ENCODE data around the gene FAM163A.

The FAM163A gene

GRCh38 chr1:179818743-179819173 is 75.7 kb downstream of the FAM163A start:
- FAIRE-seq (no peak), DNase-seq (ENCODE audit: insufficient read length) (no peak)
- no peak for TF ChIP-seq POLR2A (IDR thresholded peaks at IDR 0.05; ENCODE audit: low read depth, low read length)
- TF ChIP-seq POLR2AphosphoS5 (IDR thresholded peaks at IDR 0.05; ENCODE audit: low read depth, low read length) = no peak
- TF ChIP-seq TAF1 (IDR thresholded peaks at IDR 0.05; ENCODE audit: borderline replicate concordance, low read depth, low read length) = no peak

DNA sequence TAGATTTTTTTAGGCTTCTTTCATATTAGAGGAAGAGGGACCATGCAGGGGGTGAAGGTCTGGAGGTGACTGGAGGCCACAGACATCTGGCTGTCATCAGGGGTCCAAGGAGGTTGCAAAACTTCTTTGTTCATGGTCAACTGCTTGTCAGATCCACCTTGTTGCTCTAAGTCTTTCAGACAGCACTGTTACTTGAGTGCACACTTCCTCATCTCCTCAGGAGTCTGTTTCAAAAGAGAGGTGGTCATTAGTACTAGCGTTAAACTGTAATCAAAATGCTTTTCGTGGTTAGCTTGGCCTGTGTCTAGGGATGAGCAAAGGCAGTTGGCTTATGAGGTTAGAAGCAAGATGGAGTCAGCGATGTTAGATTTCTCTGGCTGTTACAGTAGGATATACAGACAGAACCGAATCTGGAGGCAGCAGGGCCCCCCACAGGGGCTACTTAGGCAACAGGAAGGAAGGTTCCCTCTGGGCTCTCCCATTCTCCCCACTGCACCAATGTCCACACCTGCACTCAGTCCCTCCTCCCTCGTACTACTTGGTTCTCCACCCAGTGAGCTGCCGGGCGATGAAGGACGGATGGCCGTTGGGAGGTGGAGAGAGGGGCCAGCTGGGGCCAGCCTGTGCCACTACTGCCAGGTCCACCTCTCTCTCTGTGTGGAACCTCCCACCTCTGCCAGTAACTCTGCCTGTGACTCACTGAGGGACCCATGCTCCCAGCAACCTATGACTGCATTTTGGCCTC is 77.3 kb downstream of the FAM163A start:
- no peak for TF ChIP-seq POLR2A (IDR thresholded peaks at IDR 0.05; ENCODE audit: low read depth, low read length)
- TF ChIP-seq TAF1 (IDR thresholded peaks at IDR 0.05; ENCODE audit: borderline replicate concordance, low read depth, low read length) = no peak
- TF ChIP-seq POLR2AphosphoS5 (IDR thresholded peaks at IDR 0.05; ENCODE audit: low read depth, low read length) = no peak
- DNase-seq (ENCODE audit: insufficient read length) = no peak
- FAIRE-seq = no peak

DNA sequence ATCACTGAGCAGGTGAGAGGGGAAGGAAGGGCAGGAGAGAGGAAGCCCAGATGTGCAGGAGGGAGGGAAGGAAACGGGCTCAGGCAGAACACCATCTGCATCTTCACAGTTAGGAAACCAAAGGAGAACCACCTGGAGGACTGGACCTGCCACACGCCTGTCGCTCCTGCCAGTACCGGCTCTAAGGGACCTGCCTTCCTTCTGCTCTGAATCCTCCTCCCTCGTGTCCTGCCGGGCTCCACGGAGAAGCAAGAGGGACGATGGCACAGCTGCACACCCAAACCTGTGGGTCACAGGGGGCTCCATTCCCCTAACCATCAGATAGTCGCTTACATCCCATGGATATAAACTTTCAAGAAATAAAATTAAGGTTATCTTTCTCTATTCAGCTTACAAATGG is 78.4 kb downstream of the FAM163A start:
- FAIRE-seq (no peak), DNase-seq (ENCODE audit: insufficient read length) (no peak)
- TF ChIP-seq TAF1 (IDR thresholded peaks at IDR 0.05; ENCODE audit: borderline replicate concordance, low read depth, low read length) = no peak
- no peak for TF ChIP-seq POLR2AphosphoS5 (IDR thresholded peaks at IDR 0.05; ENCODE audit: low read depth, low read length)

DNA sequence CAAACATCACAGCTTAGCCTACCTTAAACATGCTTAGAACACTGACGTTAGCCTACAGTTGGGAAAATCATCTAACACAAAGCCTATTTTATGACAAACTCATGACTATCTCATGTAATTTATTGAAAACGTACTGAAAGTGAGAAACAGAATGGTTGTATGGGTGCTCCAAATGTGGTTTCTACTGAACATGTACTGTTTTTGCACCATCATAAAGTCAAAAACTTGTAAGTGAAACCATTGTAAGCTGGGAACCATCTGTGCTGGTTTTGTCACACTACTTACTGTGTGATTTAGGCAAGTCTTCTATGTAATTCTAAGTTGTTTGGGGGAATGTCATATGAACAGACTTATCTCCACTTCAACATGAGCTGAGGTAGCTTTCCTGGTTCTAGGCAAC is 79.0 kb downstream of the FAM163A start:
- FAIRE-seq (no peak), DNase-seq (ENCODE audit: insufficient read length) (no peak)
- no peak for TF ChIP-seq POLR2AphosphoS5 (IDR thresholded peaks at IDR 0.05; ENCODE audit: low read depth, low read length)
- no peak for TF ChIP-seq POLR2A (IDR thresholded peaks at IDR 0.05; ENCODE audit: low read depth, low read length)
- TF ChIP-seq TAF1 (IDR thresholded peaks at IDR 0.05; ENCODE audit: borderline replicate concordance, low read depth, low read length) = no peak

DNA sequence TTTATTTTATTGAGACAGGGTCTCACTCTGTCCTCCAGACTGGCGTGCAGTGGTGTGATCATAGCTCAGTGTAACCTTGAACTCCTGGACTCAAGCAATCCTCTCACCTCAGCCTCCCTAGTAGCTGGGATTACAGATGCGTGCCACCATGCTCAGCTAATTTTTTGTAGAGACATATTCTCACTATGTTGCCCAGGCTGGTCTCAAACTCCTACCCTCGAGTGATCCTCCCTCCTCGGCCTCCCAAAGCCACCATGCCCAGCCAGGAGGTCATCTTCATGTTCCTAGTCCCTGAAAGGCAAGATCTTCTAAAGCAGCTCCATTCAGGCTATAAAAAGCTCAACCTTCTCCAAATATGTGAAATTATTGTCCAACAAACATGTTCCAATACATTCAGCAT is 80.6 kb downstream of the FAM163A start:
- FAIRE-seq = no peak
- DNase-seq (ENCODE audit: insufficient read length) = no peak
- TF ChIP-seq POLR2AphosphoS5 (IDR thresholded peaks at IDR 0.05; ENCODE audit: low read depth, low read length) (no peak), POLR2A (IDR thresholded peaks at IDR 0.05; ENCODE audit: low read depth, low read length) (no peak), TAF1 (IDR thresholded peaks at IDR 0.05; ENCODE audit: borderline replicate concordance, low read depth, low read length) (no peak)

GRCh38 chr1:179824265-179824664 is 81.2 kb downstream of the FAM163A start:
- no peak for DNase-seq (ENCODE audit: insufficient read length)
- TF ChIP-seq POLR2A (IDR thresholded peaks at IDR 0.05; ENCODE audit: low read depth, low read length) (no peak), POLR2AphosphoS5 (IDR thresholded peaks at IDR 0.05; ENCODE audit: low read depth, low read length) (no peak), TAF1 (IDR thresholded peaks at IDR 0.05; ENCODE audit: borderline replicate concordance, low read depth, low read length) (no peak)
- FAIRE-seq = no peak

DNA sequence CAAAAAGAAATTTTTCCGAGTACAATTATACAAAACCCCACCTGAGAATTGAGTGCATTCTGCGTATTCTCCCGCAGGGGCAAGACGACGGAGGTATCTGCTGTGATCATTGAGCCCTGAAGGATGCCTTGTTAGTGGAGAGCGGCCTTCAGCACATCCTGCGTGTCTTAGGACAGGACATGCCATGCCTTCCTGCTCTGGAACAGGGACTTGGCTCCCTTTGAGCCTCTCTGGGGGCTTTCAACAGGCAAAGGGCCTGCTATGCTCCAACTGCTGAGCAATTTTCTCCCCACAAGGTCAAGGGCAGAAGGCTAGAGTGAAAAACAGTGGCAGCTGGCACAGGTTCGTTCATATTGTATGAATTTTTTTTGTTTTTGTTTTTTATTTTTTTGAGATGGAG is 82.1 kb downstream of the FAM163A start:
- FAIRE-seq (no peak), DNase-seq (ENCODE audit: insufficient read length) (no peak)
- TF ChIP-seq TAF1 (IDR thresholded peaks at IDR 0.05; ENCODE audit: borderline replicate concordance, low read depth, low read length) (no peak), POLR2AphosphoS5 (IDR thresholded peaks at IDR 0.05; ENCODE audit: low read depth, low read length) (no peak), POLR2A (IDR thresholded peaks at IDR 0.05; ENCODE audit: low read depth, low read length) (no peak)

GRCh38 chr1:179825798-179826460 is 82.8 kb downstream of the FAM163A start:
- no peak for DNase-seq (ENCODE audit: insufficient read length)
- TF ChIP-seq POLR2AphosphoS5 (IDR thresholded peaks at IDR 0.05; ENCODE audit: low read depth, low read length) (no peak), TAF1 (IDR thresholded peaks at IDR 0.05; ENCODE audit: borderline replicate concordance, low read depth, low read length) (no peak), POLR2A (IDR thresholded peaks at IDR 0.05; ENCODE audit: low read depth, low read length) (no peak)
- FAIRE-seq = no peak

GRCh38 chr1:179826626-179827280 is 83.7 kb downstream of the FAM163A start:
- FAIRE-seq (no peak), DNase-seq (ENCODE audit: insufficient read length) (no peak)
- TF ChIP-seq POLR2AphosphoS5 (IDR thresholded peaks at IDR 0.05; ENCODE audit: low read depth, low read length) = no peak
- TF ChIP-seq POLR2A (IDR thresholded peaks at IDR 0.05; ENCODE audit: low read depth, low read length) = no peak
- no peak for TF ChIP-seq TAF1 (IDR thresholded peaks at IDR 0.05; ENCODE audit: borderline replicate concordance, low read depth, low read length)

GRCh38 chr1:179828554-179829110 is 85.5 kb downstream of the FAM163A start:
- no peak for FAIRE-seq
- TF ChIP-seq TAF1 (IDR thresholded peaks at IDR 0.05; ENCODE audit: borderline replicate concordance, low read depth, low read length) (no peak), POLR2AphosphoS5 (IDR thresholded peaks at IDR 0.05; ENCODE audit: low read depth, low read length) (no peak), POLR2A (IDR thresholded peaks at IDR 0.05; ENCODE audit: low read depth, low read length) (no peak)

GRCh38 chr1:179831225-179831624 is 88.1 kb downstream of the FAM163A start:
- FAIRE-seq = no peak
- TF ChIP-seq TAF1 (IDR thresholded peaks at IDR 0.05; ENCODE audit: borderline replicate concordance, low read depth, low read length) = no peak
- TF ChIP-seq POLR2A (IDR thresholded peaks at IDR 0.05; ENCODE audit: low read depth, low read length) = no peak
- TF ChIP-seq POLR2AphosphoS5 (IDR thresholded peaks at IDR 0.05; ENCODE audit: low read depth, low read length) = no peak
- no peak for DNase-seq (ENCODE audit: insufficient read length)

More at GRCh38 chr1:179828554-179829110, 85.5 kb downstream of the FAM163A start:
- DNase-seq (ENCODE audit: insufficient read length) = no peak

All from GM12892 (cell line).